NCI-H446 (cell line): ENCODE data around the gene RERE.
"Not testable (repeated sequence)": the region's sequence is repeated elsewhere in the genome, so short reads cannot be mapped to it uniquely, and the experiment has no call there.

Experiments used
- DNase-seq, 2 experiments: peaks; one replicate each; lab custom pipeline; 2025; lab: John Stamatoyannopoulos, UW

The RERE gene

GRCh38 chr1:8602471-8603219 is 214.8 kb downstream of the RERE start:
- DNase-seq: no peak

DNA sequence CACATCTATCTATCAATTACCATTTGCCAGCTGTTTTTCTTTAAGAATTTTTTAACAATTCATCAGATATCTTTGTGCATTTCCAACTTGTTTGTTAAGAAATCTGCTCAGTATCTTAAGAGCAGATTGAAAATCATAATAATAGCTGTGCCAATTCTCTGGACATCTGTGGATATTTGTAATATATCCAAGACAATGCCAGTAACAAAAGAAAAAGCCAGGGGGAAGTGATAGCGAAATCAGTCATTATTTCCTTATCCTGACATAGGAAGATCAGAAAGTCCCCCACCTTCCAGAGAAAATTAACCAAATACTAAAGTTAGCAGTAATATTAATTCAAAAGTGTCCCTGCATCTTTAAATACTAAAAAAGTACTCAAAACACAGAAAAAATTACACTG is 217.1 kb downstream of the RERE start:
- DNase-seq: no peak

- DNase-seq: no peak
Measured at GRCh38 chr1:8599646-8600212, 217.7 kb downstream of the RERE start.

DNA sequence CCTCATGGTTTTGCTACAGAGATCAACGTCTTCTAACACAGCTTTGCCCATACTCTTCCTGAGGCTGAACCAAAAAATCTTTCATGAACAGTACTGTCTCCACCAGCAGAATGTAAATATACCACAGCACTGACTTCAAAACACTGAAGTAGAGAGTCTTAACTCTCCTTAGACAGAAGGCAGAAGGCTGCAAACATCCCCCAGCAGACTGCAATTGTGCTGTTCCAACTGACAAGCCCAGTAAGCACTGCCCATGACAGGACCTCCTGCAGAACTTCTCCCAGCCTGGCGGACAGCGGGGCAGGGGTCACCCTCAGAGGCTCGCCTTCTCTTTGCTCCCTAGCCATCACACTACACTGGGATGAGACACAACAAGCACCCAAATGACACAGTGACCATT is 218.7 kb downstream of the RERE start:
- DNase-seq: no peak

DNA sequence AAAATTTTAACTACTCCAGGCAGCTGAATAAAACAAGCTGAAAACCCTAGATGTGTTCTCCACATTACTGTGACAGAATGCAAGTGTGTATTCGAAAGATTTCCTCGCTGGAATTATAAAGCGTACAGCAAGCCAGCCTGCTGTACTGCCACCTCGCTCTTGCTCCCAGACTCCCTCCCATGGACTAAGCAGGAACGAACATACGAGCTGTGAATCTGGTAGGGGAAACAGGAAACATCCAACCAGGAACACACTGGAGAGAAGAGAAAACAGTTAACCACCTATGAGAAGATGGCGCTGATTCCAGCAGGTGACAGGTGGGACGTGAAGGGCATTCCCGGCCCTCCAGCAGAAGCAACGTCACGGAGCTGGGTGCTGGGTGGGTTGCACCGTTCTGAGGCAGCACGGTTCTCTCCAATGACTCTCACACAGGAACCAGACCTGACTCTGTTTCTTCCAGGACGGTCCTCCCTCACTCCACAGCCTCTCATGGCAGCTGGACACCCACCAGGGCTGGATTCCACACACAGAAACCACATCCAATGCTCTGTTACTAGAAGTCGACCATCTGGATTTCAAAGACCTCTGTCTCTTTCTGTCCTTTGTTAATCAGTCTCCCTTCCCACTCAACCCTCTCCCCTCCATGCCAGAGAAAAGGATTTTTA is 219.2 kb downstream of the RERE start:
- DNase-seq: peak in 1 of 2 experiments; percentile 50

DNA sequence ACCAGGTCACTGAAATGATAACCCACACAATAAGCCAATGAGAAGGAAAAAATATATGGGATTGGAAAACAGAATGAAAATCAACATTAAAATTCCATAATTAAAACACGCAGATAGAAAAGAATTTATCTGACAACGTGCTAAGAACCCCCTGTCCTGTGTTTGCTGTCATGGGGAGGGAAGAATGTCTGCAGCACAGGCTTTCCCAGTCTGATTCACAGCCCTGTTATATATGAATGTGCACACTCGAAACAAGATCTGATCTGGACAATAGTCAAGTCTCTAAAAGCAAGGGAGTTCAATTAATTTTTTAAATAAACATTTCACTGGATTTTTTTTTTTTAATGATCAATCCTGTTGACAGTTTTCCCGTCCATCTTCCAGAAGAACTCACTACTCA is 220.0 kb downstream of the RERE start:
- no peak for DNase-seq

DNA sequence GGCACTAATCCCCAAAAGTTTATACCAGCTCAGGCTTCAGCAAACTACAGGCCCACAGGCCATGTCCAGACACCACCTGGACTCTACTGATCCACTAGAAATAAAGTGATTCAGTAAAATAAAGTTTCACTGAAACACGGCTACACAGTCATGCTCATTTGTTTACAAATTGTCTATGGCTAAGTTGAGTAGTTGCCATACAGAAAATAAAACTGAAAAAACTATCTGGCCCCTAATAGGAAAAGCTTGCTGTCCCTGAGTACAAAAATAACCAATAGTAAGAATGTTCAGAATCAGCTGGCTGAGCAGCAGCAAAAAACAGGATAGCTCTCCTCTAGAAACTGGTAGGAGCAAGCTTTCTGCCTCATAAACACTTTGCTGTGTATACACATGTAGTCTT is 221.5 kb downstream of the RERE start:
- DNase-seq: no peak

DNA sequence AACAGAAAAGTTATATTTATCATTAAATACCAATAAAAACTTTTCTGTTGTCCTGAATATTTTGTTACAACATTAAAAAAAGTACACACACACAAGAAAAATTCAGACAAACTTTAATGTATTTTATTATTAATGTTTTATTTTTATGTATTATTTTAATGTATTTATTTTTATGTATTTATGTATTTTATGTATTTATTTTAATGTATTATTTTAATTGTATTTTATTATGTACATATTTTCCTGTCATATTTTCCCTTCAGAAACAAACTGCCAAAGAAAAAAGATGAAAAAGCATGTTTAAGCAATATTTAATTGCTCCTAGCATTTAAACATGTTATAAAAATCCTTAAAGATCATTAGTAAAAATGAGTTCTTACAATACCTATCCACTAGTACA is 222.1 kb downstream of the RERE start:
- no peak for DNase-seq

DNA sequence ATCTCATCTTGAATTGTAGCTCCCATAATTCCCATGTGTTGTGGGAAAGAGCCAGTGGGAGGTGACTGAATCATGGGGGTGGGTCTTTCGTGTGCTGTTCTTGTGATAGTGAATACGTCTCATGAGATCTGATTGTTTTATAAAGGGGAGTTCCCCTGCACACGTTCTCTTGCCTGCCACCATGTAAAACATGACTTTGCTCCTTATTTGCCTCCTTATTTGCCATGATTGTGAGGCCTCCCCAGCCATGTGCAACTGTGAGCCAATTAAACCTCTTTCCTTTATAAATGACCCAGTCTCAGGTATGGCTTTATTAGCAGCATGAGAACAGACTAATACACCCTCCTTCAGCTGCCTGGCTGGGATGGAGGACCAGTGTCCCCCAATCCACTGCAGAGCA is 224.1 kb downstream of the RERE start:
- DNase-seq: not testable (repeated sequence)

GRCh38 chr1:8591569-8591968 is 225.9 kb downstream of the RERE start:
- DNase-seq: no peak

- DNase-seq: no peak
Measured at GRCh38 chr1:8590721-8591351, 226.6 kb downstream of the RERE start.

GRCh38 chr1:8589571-8589970 is 227.9 kb downstream of the RERE start:
- no peak for DNase-seq

DNA sequence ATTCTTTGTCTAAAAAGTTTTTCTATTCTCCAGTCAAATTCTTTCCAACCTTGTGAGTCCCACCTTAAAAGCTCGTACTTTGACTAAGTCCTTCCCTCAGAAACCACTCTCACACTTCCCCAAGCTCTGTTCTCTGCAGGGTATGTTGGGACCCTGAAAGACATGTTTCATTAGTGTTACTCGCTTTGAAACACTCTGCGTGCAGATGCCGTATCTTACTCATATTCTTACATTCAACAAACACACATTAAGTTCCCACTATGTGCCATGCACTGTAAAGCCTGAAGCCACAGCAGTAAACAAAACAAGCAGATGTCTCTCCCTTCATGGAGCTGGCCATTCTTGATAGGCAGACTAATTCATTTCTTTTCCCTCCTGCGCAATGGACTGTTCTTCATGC is 229.7 kb downstream of the RERE start:
- no peak for DNase-seq

DNA sequence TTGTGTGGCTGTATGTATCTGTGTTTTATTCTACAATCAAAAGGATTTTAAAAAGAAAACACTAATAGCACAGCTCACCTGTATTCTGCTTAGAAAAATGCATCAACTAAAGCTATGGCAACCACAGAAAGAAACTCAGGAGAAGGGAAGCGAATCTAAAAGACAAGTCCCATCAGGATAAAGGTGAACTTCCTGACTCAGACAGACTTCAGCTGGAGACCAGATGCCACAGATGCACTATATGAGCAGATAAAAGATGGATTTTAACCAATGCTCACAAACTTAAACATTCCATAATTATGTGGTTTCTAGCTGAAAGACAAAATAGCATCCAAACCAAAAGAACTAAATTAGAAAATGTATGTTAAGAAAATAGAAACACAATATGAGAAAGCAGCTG is 231.0 kb downstream of the RERE start:
- no peak for DNase-seq

DNA sequence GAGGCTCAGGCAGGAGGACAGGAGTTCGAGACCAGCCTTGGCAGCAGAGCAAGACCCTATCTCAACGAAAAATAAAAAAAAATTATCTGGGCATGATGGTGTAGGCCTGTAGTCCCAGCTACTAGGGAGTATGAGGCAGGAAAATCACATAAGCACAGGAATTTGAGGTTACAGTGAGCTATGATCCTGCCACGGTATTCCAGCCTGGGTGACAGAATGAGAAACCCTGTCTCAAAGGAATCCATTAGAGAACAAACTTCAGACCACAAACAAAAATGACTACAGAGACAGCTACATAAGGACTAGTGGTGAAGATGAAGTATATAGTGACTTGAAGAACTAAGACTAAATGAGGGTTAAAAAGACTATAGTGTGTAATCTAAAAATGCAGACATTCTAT is 233.1 kb downstream of the RERE start:
- no peak for DNase-seq

DNA sequence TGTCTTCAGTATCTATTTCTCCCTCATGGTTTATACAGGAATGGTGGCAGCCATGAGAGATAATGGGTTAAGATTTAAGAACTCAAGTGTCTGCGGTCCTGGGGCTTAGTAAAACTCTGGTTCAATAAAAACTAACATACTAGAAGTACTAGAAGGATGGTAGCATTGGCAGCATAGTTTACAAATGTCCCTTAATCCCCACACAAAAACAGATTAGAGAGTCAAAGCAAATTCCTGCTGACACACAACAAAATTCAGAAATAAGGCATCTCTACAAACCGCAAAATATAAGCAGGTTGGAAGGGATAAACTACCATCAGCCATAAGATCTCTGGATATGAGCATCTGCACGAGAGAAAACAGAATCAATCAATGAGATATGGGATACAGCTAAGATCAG is 234.4 kb downstream of the RERE start:
- DNase-seq: no peak

DNA sequence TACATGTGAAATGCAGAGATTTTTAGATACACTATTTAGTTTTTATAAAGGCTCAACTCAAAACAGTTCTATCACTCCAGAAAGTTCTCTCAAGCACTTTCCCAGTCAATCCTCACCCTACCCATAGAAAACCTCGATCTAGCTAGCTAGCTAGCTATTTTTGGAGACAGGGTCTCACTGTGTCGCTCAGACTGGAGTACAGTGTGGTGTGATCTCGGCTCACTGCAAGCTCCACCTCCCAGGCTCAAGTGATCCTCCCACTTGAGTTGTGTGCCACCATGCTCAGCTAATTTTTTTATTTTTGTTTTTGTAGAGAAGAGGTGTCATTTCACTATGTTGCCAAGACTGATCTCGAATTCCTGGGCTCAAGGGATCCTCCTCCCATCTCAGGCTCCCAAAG is 236.9 kb downstream of the RERE start:
- DNase-seq: no peak

DNA sequence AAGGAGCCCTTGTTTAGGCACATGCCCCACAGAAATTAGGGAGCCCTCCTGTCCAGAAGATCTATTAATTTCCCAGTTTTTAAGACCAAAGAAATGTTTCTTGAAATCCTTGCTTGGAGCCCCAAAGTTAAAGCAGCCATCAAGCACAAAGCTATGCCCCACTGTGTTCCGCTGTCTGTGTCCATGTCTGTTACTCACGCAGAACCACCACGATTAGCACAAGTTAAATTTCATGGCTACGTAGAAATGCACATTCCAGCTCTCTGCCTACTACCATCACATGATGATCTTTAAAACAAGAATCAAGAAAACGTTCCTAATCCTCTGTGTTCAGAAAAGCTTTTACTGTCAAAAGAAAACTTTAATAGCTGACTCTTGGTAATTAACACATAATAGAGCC is 238.5 kb downstream of the RERE start:
- no peak for DNase-seq

- DNase-seq: no peak
Measured at GRCh38 chr1:8578132-8578877, 239.1 kb downstream of the RERE start.

DNA sequence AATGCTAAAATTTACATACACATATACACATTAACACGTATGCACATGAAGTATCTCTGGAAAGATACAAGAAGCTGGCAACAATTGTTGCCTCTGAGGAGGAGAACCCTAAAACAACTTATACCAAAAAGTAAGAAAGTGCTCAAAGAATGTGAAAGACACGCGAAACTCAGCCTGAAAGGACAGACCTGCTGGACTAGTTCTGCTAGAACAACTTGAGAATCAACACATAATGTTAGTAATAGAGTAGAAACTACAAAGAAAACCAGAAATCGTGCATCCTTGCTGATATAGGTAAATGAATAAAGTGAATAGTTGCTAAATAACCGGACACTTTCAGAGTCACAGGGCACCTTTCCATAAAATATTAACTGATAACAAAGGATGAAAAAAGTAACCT is 242.5 kb downstream of the RERE start:
- no peak for DNase-seq

- no peak for DNase-seq
Measured at GRCh38 chr1:8572106-8572505, 245.3 kb downstream of the RERE start.
